ENCODE results near the gene ADI1. TPM values are rescaled to one million over a fixed set of nuclear protein-coding genes. Genes with fewer than 3 reads are reported as not detected.
A peak's percentile ranks its signal among the peaks of the same experiment; 100 is the strongest.

The ADI1 gene
- 100 to 1,000 TPM in 1 of 4 donors, 10 to 100 TPM in 3; 44.1 to 110 (median 78.1) TPM for total RNA-seq

- intact Hi-C loops (cut with DNase I; ENCODE audit: low total_unique reads) (no loop called here), in situ Hi-C loops (cut with MboI; ENCODE audit: low pct_ligation_motif_present in 1 of 4, low pct_unique_long_range_greater_than_20kb in 1 of 4, low sequenced_read_pairs in 3 of 4) (no loop called here)
- no peaks in the 10 kb centered on the region for H3K36me3 ChIP-seq
- H3K4me3 ChIP-seq, result peak within 1 kb of the TSS; percentile 70 to 97 (median 84)
- DNase-seq, result peak; percentile 87
- TF ChIP-seq POLR2AphosphoS5 (IDR thresholded peaks at IDR 0.05) (peak; percentile 32 to 89 (median 82)), POLR2A (IDR thresholded peaks at IDR 0.05) (peak; percentile 70), CTCF (IDR thresholded peaks at IDR 0.05) (no peak), EP300 (IDR thresholded peaks at IDR 0.05; ENCODE audit: low read depth) (no peak)
- H3K4me1 ChIP-seq, result peaks cover 3 to 24% (median 12%) of the 10 kb centered on the region in 4 donors
- H3K9me3 ChIP-seq, result no peaks in the 10 kb centered on the region
- H3K27me3 ChIP-seq, result no peaks in the 10 kb centered on the region
- H3K27ac ChIP-seq, result peak within 1 kb of the TSS; percentile 97 to 100 (median 98)
- 4 to 5% methylated on average over 18 to 30 of the region's 76 CpGs for WGBS, 2 donors (ENCODE audit: low coverage in 1 of 2)
Observed at GRCh38 chr2:3519255-3520205, at the start of gene ADI1. ADI1 (minus strand) TSS chr2:3519531; CDS start chr2:3519487, 44 bp downstream.

GRCh38 chr2:3566806-3567205 lies 47.5 kb upstream of the ADI1 start:
- in situ Hi-C loops (cut with MboI; ENCODE audit: low pct_ligation_motif_present in 1 of 4, low pct_unique_long_range_greater_than_20kb in 1 of 4, low sequenced_read_pairs in 3 of 4), result no loop called here

GRCh38 chr2:3565117-3565516 lies 45.8 kb upstream of the ADI1 start:
- DNase-seq, result no peak
- WGBS, 2 donors (ENCODE audit: low coverage in 1 of 2), result 70 to 80% methylated on average over 5 to 6 of the region's 6 CpGs
- Histone ChIP-seq H3K27me3 (no peaks in the 10 kb centered on the region), H3K27ac (no peak overlapping the region), H3K4me3 (no peak overlapping the region), H3K4me1 (no peaks in the 10 kb centered on the region), H3K9me3 (no peaks in the 10 kb centered on the region), H3K36me3 (no peaks in the 10 kb centered on the region)
- TF ChIP-seq CTCF (IDR thresholded peaks at IDR 0.05) (no peak), POLR2AphosphoS5 (IDR thresholded peaks at IDR 0.05) (no peak), POLR2A (IDR thresholded peaks at IDR 0.05) (no peak), EP300 (IDR thresholded peaks at IDR 0.05; ENCODE audit: low read depth) (no peak)
- in situ Hi-C loops (cut with MboI; ENCODE audit: low pct_ligation_motif_present in 1 of 4, low pct_unique_long_range_greater_than_20kb in 1 of 4, low sequenced_read_pairs in 3 of 4), result no loop called here
- intact Hi-C loops (cut with DNase I; ENCODE audit: low total_unique reads), result no loop called here

More at GRCh38 chr2:3566806-3567205, 47.5 kb upstream of the ADI1 start:
- Histone ChIP-seq H3K27me3 (no peaks in the 10 kb centered on the region), H3K4me1 (no peaks in the 10 kb centered on the region), H3K36me3 (no peaks in the 10 kb centered on the region), H3K9me3 (no peaks in the 10 kb centered on the region), H3K4me3 (no peak overlapping the region), H3K27ac (no peak overlapping the region)
- DNase-seq, result no peak
- 90 to 99% methylated on average over 3 to 9 of the region's 9 CpGs for WGBS, 2 donors (ENCODE audit: low coverage in 1 of 2)
- TF ChIP-seq POLR2AphosphoS5 (IDR thresholded peaks at IDR 0.05), result no peak
- TF ChIP-seq POLR2A (IDR thresholded peaks at IDR 0.05), result no peak
- TF ChIP-seq CTCF (IDR thresholded peaks at IDR 0.05), result no peak
- no peak for TF ChIP-seq EP300 (IDR thresholded peaks at IDR 0.05; ENCODE audit: low read depth)
- intact Hi-C loops (cut with DNase I; ENCODE audit: low total_unique reads), result no loop called here

GRCh38 chr2:3563521-3563976 lies 44.2 kb upstream of the ADI1 start:
- WGBS, 2 donors (ENCODE audit: low coverage in 1 of 2), result 79% methylated on average over 5 of the region's 5 CpGs; no CpG with 5 or more reads in 1 of the 2 donors

More at GRCh38 chr2:3563521-3563976, 44.2 kb upstream of the ADI1 start:
- no peak overlapping the region for H3K27ac ChIP-seq
- no peak overlapping the region for H3K4me3 ChIP-seq
- H3K4me1 ChIP-seq, result peaks cover 5 to 7% (median 6%) of the 10 kb centered on the region in 4 donors
- H3K36me3 ChIP-seq, result no peaks in the 10 kb centered on the region
- in situ Hi-C loops (cut with MboI; ENCODE audit: low pct_ligation_motif_present in 1 of 4, low pct_unique_long_range_greater_than_20kb in 1 of 4, low sequenced_read_pairs in 3 of 4) (no loop called here), intact Hi-C loops (cut with DNase I; ENCODE audit: low total_unique reads) (no loop called here)
- DNase-seq, result no peak
- no peaks in the 10 kb centered on the region for H3K9me3 ChIP-seq
- H3K27me3 ChIP-seq, result no peaks in the 10 kb centered on the region
- TF ChIP-seq POLR2AphosphoS5 (IDR thresholded peaks at IDR 0.05), result no peak
- TF ChIP-seq POLR2A (IDR thresholded peaks at IDR 0.05), result no peak
- no peak for TF ChIP-seq EP300 (IDR thresholded peaks at IDR 0.05; ENCODE audit: low read depth)
- TF ChIP-seq CTCF (IDR thresholded peaks at IDR 0.05), result no peak

Measured in transverse colon (tissue), 4 donors.